Stimulated activated CD8-positive, alpha-beta memory T cell treated with anti-CD3 and anti-CD28 coated beads, Interleukin-15, amount 100 ng/mL, for 1 hour (primary cell): ENCODE data around the gene MBTPS1.

Experiments
- DNase-seq: peaks from one replicate; pipeline ENCODE4 v3.0.0-alpha.2; 2020; ENCODE audit warnings: low read depth

MBTPS1 gene

DNA sequence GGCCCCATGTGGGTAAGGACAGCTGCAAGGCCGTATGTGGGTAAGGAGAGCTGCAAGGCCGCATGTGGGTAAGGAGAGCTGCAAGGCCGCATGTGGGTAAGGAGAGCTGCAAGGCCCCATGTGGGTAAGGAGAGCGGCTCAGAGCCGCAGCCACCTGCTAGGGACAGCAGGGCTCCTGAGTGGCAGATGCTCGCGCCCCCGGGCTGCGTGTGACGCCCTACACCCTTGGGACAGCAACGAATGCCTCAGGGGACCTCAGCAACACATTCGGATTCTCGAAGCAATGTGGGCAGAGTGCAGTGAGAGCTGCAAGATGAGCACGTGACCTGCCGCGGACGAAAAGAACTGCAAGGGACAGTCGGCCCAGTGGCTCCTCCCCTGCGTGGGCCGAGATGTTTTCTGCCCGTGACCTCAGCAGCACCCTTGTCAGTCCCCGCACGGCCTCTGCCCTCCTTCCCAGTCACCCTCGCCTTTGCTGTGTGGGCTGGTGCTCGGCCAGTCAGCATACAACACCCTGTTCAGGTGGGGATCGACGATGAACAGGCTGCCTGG is 64.6 kb downstream of the MBTPS1 start:
- DNase-seq, result no peak

DNA sequence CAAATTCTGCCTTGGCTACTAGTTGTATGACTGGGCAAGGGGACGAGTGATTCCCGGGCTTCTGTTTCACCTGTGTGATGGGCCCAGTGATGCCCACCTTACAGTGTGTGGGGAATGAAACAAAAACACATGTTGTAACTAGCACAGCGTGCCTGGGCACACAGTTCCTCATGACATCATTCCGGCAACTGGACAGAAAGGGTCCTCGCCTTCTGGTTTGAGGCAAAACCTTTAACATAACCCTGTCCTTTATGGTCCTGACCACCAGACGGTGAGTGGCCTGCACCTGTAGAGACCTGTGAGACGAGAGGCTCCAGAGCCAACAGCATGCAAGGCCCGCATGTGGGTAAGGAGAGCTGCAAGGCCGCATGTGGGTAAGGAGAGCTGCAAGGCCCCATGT is 66.4 kb downstream of the MBTPS1 start:
- DNase-seq, result no peak

DNA sequence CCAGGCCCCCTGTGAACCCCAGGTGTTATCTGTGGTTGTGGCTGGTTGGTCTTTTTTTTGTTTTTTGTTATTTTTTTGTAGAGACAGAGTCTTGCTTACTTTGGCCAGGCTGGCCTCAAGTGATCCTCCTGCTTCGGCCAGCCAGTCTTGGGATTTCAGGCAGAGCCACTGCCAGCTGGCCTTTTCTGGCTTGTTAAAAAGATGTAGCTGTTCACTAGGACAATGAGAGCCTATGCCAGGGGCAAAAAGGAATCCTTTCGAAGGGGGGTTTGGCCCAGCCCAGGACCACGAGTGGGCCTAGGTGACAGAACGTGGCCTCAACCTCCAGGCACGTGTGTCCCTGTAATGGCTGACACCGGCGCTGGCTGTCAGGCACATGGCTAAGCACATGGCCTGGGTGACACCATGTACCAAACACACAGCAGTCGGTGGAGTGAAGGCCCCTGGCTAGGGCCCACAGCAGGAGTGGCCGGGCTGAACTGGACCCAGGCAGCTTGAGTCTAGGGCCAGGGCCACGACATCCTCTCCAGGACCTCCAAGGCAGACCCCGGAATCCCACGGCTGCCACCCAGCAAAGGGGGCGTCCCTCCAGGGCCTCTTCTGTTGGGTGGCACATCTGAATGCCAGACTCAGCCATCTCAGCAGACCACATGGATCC is 67.2 kb downstream of the MBTPS1 start:
- DNase-seq, result no peak

GRCh38 chr16:84048871-84049270 is 67.9 kb downstream of the MBTPS1 start:
- no peak for DNase-seq

DNA sequence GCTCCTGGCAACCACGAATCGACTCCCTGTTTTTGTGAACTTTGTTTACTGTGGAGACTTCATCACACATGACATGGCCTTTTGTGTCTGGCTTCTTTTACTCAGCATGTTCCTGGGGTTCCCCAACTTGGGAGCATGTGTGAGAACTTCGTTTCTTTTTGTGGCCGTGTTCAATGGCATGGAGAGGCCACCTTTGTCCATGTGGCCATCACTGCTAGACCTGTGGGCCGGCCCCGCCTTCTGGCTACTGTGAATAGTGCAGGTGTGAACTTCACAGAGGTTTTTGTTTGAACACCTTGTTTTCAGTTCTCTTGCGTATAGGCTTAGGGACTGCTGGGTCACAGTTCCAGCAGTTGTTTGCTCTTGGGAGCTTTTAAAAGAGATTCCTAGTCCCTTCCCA is 68.5 kb downstream of the MBTPS1 start:
- no peak for DNase-seq

- no peak for DNase-seq
Measured at GRCh38 chr16:84047626-84048025, 69.1 kb downstream of the MBTPS1 start.

GRCh38 chr16:84047206-84047605 is 69.5 kb downstream of the MBTPS1 start:
- DNase-seq, result no peak

GRCh38 chr16:84045818-84046470 is 70.8 kb downstream of the MBTPS1 start:
- DNase-seq, result no peak

- DNase-seq, result no peak
Measured at GRCh38 chr16:84045001-84045817, 71.5 kb downstream of the MBTPS1 start.

DNA sequence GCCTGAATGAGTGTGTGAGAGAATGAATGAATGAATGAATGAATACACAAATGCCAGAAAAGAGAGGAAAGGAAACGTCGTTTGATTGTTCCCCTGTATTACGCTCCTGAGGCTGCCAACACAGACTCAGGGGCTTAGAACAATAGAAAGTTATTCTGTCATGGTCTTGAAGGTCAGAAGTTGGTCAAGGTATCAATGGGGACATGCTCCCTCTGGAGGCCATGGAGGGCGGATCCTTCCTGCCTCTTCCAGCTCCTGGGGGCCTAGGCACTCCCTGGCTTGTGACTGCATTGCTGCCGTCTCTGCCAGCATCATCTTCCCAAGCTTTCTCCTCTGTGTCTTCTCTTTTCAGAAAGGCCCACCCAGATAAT is 72.6 kb downstream of the MBTPS1 start:
- no peak for DNase-seq

DNA sequence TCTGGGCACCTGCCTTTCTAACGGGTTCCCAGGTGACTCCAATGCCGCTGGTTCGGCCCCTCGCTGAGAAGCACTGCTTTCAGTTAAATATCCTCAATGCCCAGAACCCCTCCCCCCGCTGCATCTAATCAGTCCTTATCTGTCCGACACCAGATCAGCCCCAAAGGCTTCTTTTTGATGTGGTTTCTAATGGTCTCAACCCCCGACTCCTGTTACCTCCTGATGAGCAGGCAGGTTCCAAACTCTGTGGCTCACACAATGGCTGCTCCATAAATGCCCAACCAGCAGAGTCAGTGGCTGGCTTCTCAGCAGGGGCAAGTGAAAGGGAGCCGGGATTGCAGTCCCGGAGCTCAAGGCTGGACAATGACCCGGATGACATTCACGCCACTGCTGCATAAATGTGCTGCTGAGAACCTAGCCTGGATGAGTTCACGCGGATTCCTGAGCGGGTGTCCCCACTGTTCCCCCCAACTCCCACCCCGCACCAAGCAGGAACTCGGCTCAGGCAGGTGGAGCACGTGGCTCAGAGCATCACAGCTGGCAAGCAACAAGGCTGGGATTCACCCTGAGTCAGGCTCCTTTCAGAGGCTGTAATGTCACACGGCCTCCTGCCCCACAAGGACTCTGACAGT is 73.1 kb downstream of the MBTPS1 start:
- DNase-seq, result no peak

- no peak for DNase-seq
Measured at GRCh38 chr16:84042879-84043485, 73.8 kb downstream of the MBTPS1 start.

DNA sequence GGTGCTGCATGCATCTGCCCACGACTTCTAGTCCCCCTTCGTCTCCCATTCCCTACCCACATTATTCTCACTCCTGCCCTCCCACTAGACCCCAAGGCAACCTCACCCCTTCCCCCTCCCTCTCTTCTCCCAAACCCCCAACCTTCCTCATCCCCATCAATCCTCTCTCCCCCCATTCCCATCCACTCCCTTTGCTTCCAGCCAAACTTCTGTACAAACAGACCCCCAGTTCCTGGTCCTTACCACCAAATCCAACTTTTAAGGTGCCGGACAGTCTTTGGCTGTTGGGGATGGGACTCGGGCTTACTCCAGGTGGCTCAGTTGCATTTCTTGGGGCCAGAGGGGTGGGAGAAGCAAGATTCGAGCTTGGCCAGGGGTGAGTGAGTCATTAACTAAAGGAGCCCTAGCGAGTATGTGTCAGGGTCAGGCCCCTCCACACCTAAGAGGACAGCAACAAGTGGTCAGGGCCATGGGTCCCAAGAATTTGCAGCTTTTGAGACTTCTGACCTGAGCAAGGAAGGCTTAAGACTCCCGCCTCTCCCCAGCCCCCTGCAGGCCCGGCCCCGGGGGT is 74.3 kb downstream of the MBTPS1 start, which contains the start of gene SLC38A8:
TSS of gene SLC38A8 (minus strand) at position 488 of the 571 bp plus-strand sequence. CDS start 638 bp downstream, outside the sequence.
- DNase-seq, result no peak

GRCh38 chr16:84041881-84042280 is 74.9 kb downstream of the MBTPS1 start:
- no peak for DNase-seq

- no peak for DNase-seq
Measured at GRCh38 chr16:84040823-84041820, 75.6 kb downstream of the MBTPS1 start.

DNA sequence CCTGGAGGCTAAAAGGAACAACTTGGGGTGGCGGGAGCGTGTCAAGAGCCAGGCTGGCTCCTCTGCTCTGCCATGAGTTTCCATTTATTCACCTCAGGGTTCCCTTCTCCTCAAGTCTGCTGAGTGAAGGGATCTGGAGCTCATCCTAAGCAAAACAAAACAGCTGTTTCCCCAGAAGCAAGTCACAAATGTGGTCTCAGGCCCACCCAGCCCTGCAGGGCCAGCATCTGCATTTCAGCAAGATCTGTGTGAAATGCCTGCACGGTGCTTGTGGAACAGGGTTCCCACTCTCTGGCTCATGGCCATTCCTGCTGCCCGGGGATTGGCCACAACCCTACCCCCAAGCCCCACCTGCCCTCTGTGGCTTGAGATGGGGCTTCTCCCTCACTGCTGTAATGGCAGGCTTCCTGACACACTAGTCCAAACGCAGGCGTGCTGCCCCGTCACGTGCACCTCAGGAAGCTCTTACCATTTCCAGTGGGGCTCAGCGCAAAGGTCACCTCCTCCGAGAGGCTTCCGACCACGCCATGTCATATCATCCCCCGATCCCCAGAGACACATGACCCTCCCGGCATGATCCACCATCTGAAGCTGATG is 76.4 kb downstream of the MBTPS1 start:
- DNase-seq, result no peak

DNA sequence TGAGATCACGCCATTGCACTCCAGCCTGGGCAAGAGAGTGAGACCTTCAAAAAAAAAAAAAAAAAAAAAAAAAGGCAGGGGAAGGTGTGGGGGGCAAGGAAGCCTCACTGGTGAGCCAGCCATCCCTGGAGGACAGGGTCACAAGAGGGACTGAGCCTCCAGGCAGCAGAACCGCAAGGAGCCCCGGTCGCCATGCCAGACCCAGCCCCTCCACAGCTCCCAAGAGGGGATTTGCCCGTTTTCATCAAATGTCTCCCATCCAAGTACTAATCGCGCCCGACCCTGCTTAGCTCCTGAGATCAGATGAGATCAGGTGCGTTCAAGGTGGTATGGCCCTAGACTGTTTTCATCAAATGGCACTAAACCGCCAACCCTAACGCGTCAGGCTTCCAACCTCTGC is 77.0 kb downstream of the MBTPS1 start:
- no peak for DNase-seq

GRCh38 chr16:84038469-84038868 is 78.3 kb downstream of the MBTPS1 start:
- no peak for DNase-seq

DNA sequence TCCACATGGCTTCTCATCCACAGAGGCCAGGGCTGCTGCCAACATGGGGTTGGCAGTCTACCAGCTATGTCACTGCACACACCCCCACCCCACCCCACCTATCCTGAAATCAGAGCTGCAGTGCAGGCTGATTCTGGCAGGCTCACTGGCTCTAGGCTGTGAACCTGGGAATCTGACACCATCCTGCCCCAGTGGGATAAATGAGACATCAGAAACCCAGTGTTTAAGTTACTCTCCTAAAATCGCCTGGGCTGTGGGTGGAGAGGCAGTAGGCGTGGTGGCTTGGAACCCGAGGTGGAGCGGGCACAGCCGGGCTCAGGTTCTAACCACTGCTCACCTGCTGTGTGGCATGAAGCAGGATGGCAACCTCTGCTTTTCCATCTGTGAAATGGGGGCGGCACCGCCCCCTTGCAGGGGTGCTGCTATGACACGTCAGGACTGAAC is 79.7 kb downstream of the MBTPS1 start:
- DNase-seq, result no peak

DNA sequence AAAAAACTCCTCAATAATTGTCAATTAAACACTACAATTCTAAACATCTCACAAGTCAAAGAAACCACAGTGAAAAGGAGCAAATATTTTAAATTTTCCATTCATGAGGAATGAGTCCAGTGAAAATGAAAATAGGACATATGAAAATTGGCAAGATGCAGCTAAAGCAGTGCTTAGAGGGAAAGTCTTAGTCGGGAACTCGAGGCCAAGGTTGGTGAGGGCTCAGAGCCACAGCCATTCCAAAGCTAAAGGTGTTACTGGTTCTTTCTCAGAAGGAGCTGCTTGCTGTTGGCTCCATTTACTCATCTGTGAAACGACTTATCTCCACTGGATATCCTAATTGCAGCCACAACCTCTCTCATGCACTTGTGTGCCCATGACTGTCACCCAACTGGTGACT is 80.6 kb downstream of the MBTPS1 start:
- no peak for DNase-seq
